CD8-positive, alpha-beta memory T cell (primary cell): ENCODE measurements around the gene PKHD1. TPM values are rescaled to one million over a fixed set of nuclear protein-coding genes. Genes with fewer than 3 reads are reported as not detected.

Experiments used
- CTCF ChIA-PET: fragments of 350-600 bp; sonication (Branson Sonifier 250); formaldehyde crosslinking; loops from one replicate; lab custom pipeline; 2021; ENCODE audit warnings: antibody characterized with exemption; lab: Charles Lee
- POLR2A ChIA-PET: fragments of 350-600 bp; sonication (Branson Sonifier 250); formaldehyde crosslinking; loops from one replicate; lab custom pipeline; 2021; ENCODE audit warnings: antibody characterized with exemption; lab: Charles Lee
- DNase-seq, 5 donors: peaks; one replicate each; pipeline versions ENCODE4 v3.0.0 to v3.0.0-alpha.2; 2020 to 2022; ENCODE audit warnings: mixed read lengths in 1 of 5
- H3K27ac ChIP-seq: one replicate; pipeline ENCODE4 v1.7.0; 2013; ENCODE audit warnings: low read depth, mild to moderate bottlenecking, low read length, moderate library complexity
- H3K27me3 ChIP-seq: 2 replicates; pipeline ENCODE4 v1.7.0; 2013; ENCODE audit warnings: low read length, mild to moderate bottlenecking; ENCODE audit not compliant: insufficient read depth, poor library complexity, severe bottlenecking
- H3K36me3 ChIP-seq: 2 replicates; pipeline ENCODE4 v1.7.0; 2013; ENCODE audit warnings: mild to moderate bottlenecking, low read length, moderate library complexity; ENCODE audit not compliant: insufficient read depth
- H3K4me1 ChIP-seq: 2 replicates; pipeline ENCODE4 v1.7.0; 2013; ENCODE audit warnings: mild to moderate bottlenecking, low read length, moderate library complexity; ENCODE audit not compliant: insufficient read depth
- H3K4me3 ChIP-seq: 2 replicates; pipeline ENCODE4 v1.7.0; 2013; ENCODE audit warnings: mild to moderate bottlenecking, low read length
- H3K9me3 ChIP-seq: 2 replicates; pipeline ENCODE4 v1.7.0; 2013; ENCODE audit warnings: mild to moderate bottlenecking, low read length
- H3K27ac Mint-ChIP-seq, 8 donors: one replicate each; pipeline ENCODE4 v1.8.0; 2020 to 2021; ENCODE audit warnings: mixed read lengths in 8 of 8, mild to moderate bottlenecking in 6 of 8, inconsistent platforms in 3 of 8, moderate library complexity in 3 of 8
- H3K27me3 Mint-ChIP-seq, 2 donors: one replicate each; pipeline ENCODE4 v1.8.0; 2020 to 2021; ENCODE audit warnings: mixed read lengths in 2 of 2, mild to moderate bottlenecking in 1 of 2, moderate library complexity in 1 of 2
- H3K36me3 Mint-ChIP-seq, 3 donors: one replicate each; pipeline ENCODE4 v1.8.0; 2020 to 2021; ENCODE audit warnings: mixed read lengths in 3 of 3, inconsistent platforms in 1 of 3, mild to moderate bottlenecking in 1 of 3
- H3K4me1 Mint-ChIP-seq, 3 donors: one replicate each; pipeline ENCODE4 v1.8.0; 2020 to 2021; ENCODE audit warnings: mixed read lengths in 3 of 3, inconsistent platforms in 1 of 3, mild to moderate bottlenecking in 1 of 3
- H3K4me3 Mint-ChIP-seq, 7 donors: one replicate each; pipeline ENCODE4 v1.8.0; 2020 to 2021; ENCODE audit warnings: mixed read lengths in 7 of 7, mild to moderate bottlenecking in 6 of 7, moderate library complexity in 4 of 7, inconsistent platforms in 2 of 7
- H3K9me3 Mint-ChIP-seq, 5 donors: one replicate each; pipeline ENCODE4 v1.8.0; 2020 to 2022; ENCODE audit warnings: mixed read lengths in 5 of 5, mild to moderate bottlenecking in 3 of 5, moderate library complexity in 2 of 5, inconsistent platforms in 1 of 5
- polyA plus RNA-seq: library from polyadenylated mRNA; unstranded; fragments of 300-500 nt; fragmentation: Illumina TruSeq; gene quantifications from one replicate; pipeline ENCODE4 v1.2.3, GENCODE V29; 2021
- total RNA-seq, 2 experiments: library from RNA; stranded (reverse); gene quantifications; one replicate each; pipeline ENCODE4 v1.2.3, GENCODE V29; 2021

Gene PKHD1
- total and polyA plus RNA-seq, 3 experiments from 2014 or later, result not detected

DNA sequence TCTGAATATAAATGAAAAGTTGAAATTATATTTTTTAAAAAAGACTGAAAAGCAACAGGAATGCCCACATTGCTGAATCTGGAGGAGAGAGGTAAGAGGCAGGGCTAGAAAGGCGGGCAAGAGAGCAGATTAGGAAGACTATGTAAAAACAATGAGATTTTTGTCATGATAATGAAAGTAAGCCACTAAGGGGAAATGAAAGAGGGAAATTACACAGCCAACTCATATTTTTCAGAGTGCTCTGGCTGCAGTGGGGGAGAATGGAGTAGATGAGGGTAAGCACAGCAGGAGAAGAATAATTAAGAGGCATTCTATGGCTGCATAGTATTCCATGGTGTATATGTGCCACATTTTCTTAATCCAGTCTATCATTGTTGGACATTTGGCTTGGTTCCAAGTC lies 281.9 kb downstream of the PKHD1 start:
- H3K9me3 Mint-ChIP-seq, result peaks cover 3 to 8% (median 4%) of the 10 kb centered on the region in 5 donors
- CTCF ChIA-PET, result no interaction called here

DNA sequence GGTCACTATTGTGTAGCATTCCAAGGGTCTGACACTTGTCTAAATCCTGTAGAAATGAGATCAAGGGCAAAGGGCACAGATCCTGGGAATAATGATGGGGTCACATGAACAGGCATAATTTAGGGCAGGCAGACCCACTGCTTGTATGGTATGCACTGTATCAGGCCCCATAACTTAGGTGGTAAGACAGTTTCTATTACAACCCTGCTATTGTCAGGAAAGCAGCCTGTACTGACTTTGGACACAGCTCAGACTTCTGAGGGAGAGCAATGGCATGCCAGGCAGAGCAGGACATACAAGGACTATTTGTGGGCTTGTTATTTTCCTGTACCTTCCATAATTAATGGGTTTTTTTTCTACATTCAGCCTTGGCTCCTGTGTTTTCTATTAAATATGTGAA lies 286.8 kb downstream of the PKHD1 start:
- Histone ChIP-seq H3K36me3 (no peaks in the 10 kb centered on the region), H3K4me3 (no peak overlapping the region), H3K4me1 (no peaks in the 10 kb centered on the region), H3K27ac (no peak overlapping the region), H3K27me3 (no peaks in the 10 kb centered on the region), H3K9me3 (no peaks in the 10 kb centered on the region)
- Mint-ChIP-seq H3K27ac (no peak overlapping the region), H3K9me3 (peaks cover 11 to 25% (median 17%) of the 10 kb centered on the region in 5 donors), H3K36me3 (no peaks in the 10 kb centered on the region), H3K4me3 (no peak overlapping the region), H3K4me1 (no peaks in the 10 kb centered on the region), H3K27me3 (no peaks in the 10 kb centered on the region)
- no peak for DNase-seq
- ChIA-PET CTCF (no interaction called here), POLR2A (no interaction called here)

More for the DNA sequence above, 281.9 kb downstream of the PKHD1 start:
- Mint-ChIP-seq H3K36me3 (no peaks in the 10 kb centered on the region), H3K4me1 (no peaks in the 10 kb centered on the region), H3K27ac (no peak overlapping the region), H3K4me3 (no peak overlapping the region), H3K27me3 (no peaks in the 10 kb centered on the region)
- no peak overlapping the region for H3K27ac ChIP-seq
- H3K36me3 ChIP-seq, result no peaks in the 10 kb centered on the region
- POLR2A ChIA-PET, result no interaction called here
- no peaks in the 10 kb centered on the region for H3K9me3 ChIP-seq
- H3K4me3 ChIP-seq, result no peak overlapping the region
- no peaks in the 10 kb centered on the region for H3K4me1 ChIP-seq
- no peaks in the 10 kb centered on the region for H3K27me3 ChIP-seq
- no peak for DNase-seq

DNA sequence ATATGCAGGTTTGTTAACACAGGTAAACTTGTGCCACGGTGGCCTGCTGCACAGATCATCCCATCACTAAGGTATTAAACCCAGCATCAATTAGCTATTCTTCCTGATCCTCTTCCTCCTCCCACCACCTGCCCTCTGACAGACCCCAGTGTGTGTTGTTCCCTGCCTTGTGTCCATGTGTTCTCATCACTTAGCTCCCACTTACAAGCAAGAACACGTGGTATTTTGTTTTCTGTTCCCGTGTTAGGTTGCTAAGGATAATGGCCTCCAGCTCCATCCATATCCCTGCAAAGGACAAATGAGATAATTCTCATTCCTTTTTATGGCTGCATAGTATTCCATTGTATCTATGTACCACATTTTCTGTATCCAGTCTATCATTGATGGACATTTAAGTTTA lies 294.0 kb downstream of the PKHD1 start:
- POLR2A ChIA-PET, result no interaction called here
- Mint-ChIP-seq H3K9me3 (peaks cover 10 to 22% (median 17%) of the 10 kb centered on the region in 5 donors), H3K4me3 (no peak overlapping the region), H3K36me3 (no peaks in the 10 kb centered on the region), H3K27me3 (no peaks in the 10 kb centered on the region), H3K4me1 (no peaks in the 10 kb centered on the region), H3K27ac (no peak overlapping the region)
- H3K27me3 ChIP-seq, result no peaks in the 10 kb centered on the region
- no peaks in the 10 kb centered on the region for H3K36me3 ChIP-seq
- no peaks in the 10 kb centered on the region for H3K9me3 ChIP-seq
- no peaks in the 10 kb centered on the region for H3K4me1 ChIP-seq
- H3K27ac ChIP-seq, result no peak overlapping the region
- DNase-seq, result no peak
- CTCF ChIA-PET, result no interaction called here
- H3K4me3 ChIP-seq, result no peak overlapping the region

DNA sequence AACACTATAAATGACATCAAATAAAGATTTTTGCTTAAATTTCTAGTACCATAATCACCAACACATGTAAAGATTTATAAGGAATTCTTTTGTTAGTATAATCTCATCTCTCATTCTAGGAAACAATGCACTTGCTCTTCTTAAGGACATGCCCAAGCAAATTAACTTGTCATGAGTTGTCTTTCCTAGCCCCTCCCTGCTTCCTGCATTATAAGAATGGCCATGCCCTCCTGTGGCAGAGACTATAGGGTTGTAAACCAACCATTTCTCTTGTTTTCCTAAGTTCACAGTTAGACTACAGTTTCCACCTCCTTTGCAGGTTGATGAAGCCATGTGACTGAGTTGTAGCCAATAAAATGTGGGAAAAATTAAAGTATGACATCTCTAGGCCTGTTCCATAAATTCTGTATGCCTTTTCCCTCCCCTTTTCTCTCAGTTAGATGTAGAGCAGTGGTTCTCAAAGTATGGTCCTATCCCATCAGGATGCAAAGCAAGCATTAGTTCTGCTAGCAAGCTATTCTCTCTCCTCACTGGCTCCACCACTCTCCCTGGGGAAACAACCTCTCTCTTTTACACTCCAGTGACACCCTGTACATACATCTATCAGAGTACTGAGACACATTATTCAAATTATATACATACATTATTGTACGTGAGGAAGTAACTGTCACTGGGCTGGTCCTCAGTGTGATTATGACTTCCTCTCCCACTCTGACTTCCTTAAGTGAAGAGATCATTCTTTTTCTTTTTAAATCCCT lies 295.0 kb downstream of the PKHD1 start:
- Histone ChIP-seq H3K27ac (no peak overlapping the region), H3K36me3 (no peaks in the 10 kb centered on the region), H3K4me3 (no peak overlapping the region), H3K9me3 (no peaks in the 10 kb centered on the region), H3K27me3 (no peaks in the 10 kb centered on the region), H3K4me1 (no peaks in the 10 kb centered on the region)
- Mint-ChIP-seq H3K27ac (no peak overlapping the region), H3K9me3 (peaks cover 10 to 16% (median 14%) of the 10 kb centered on the region in 5 donors), H3K4me1 (no peaks in the 10 kb centered on the region), H3K27me3 (no peaks in the 10 kb centered on the region), H3K36me3 (no peaks in the 10 kb centered on the region), H3K4me3 (no peak overlapping the region)
- CTCF ChIA-PET, result no interaction called here
- DNase-seq, result no peak
- POLR2A ChIA-PET, result no interaction called here

DNA sequence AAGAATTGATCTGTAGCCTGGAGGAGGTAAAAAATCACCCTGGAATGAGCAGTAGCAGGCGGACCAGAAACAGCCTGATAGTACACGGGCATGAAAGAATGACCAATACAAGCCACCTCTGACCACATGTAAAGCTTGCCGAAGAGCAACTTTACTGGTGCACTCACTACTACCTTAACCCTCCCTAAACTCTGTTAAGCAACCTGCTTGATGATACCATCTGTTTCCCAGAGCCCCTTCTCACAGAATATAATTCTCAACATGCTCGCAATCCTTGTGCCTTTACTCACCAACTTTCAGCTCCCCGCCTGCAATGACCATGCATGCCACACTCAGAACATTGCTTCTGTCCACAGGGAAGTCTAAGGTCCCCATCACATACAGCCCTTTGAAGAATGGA lies 296.5 kb downstream of the PKHD1 start:
- Mint-ChIP-seq H3K27ac (no peak overlapping the region), H3K4me3 (no peak overlapping the region), H3K27me3 (no peaks in the 10 kb centered on the region), H3K9me3 (peaks cover 3 to 8% (median 5%) of the 10 kb centered on the region in 5 donors), H3K36me3 (no peaks in the 10 kb centered on the region), H3K4me1 (no peaks in the 10 kb centered on the region)
- ChIA-PET POLR2A (no interaction called here), CTCF (no interaction called here)
- Histone ChIP-seq H3K9me3 (no peaks in the 10 kb centered on the region), H3K36me3 (no peaks in the 10 kb centered on the region), H3K27ac (no peak overlapping the region), H3K4me3 (no peak overlapping the region), H3K27me3 (no peaks in the 10 kb centered on the region), H3K4me1 (no peaks in the 10 kb centered on the region)
- no peak for DNase-seq

DNA sequence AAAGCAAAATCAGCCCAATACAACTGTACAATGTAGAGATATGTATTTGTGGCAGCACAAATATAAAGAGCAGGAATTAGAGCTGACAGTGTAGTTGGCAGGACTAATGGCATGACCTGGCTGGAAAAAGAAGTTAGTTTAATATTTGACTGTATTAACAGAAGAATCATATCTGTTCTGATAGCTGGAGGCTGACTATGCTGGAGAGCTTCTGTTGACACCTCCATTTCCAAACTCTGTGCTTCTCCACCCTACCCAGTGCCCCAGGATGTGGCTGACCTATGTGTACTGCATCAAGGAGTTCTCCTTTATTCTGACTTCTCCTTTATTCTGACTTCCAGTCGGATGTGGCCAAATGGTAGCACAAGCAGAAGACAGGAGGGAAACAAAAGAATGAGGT lies 299.3 kb downstream of the PKHD1 start:
- Histone ChIP-seq H3K4me1 (no peaks in the 10 kb centered on the region), H3K27ac (no peak overlapping the region), H3K36me3 (no peaks in the 10 kb centered on the region), H3K27me3 (no peaks in the 10 kb centered on the region), H3K4me3 (no peak overlapping the region), H3K9me3 (no peaks in the 10 kb centered on the region)
- ChIA-PET CTCF (no interaction called here), POLR2A (no interaction called here)
- no peak for DNase-seq
- Mint-ChIP-seq H3K27me3 (no peaks in the 10 kb centered on the region), H3K27ac (no peak overlapping the region), H3K9me3 (peaks cover 0 to 5% (median 1%) of the 10 kb centered on the region in 5 donors), H3K4me3 (no peak overlapping the region), H3K36me3 (no peaks in the 10 kb centered on the region), H3K4me1 (no peaks in the 10 kb centered on the region)

DNA sequence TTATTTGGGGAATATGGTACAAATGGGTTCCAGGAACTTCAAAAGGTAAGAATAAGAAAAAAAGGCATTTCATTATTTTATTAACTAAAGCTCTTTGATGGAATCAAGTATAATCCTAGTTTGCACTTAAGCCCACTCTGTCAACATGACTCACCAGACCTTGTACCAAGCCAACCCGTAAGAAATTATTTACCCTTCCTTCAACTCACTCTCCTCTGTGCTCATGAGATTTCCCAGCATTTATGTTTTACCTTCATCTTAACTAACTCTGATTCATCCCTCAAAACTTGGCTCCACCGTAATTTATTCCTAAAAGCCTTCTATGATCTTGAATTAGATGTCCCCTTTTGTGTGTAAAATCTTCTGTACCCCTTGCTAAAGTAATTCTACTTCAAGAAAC lies 308.7 kb downstream of the PKHD1 start:
- CTCF ChIA-PET, result no interaction called here
- POLR2A ChIA-PET, result no interaction called here
- H3K36me3 ChIP-seq, result no peaks in the 10 kb centered on the region
- Mint-ChIP-seq H3K9me3 (peaks cover 0 to 7% (median 1%) of the 10 kb centered on the region in 5 donors), H3K36me3 (no peaks in the 10 kb centered on the region), H3K4me3 (no peak overlapping the region), H3K27ac (no peak overlapping the region), H3K27me3 (no peaks in the 10 kb centered on the region), H3K4me1 (no peaks in the 10 kb centered on the region)
- H3K4me3 ChIP-seq, result no peak overlapping the region
- H3K27me3 ChIP-seq, result no peaks in the 10 kb centered on the region
- H3K4me1 ChIP-seq, result no peaks in the 10 kb centered on the region
- no peak for DNase-seq
- H3K27ac ChIP-seq, result no peak overlapping the region
- no peaks in the 10 kb centered on the region for H3K9me3 ChIP-seq

DNA sequence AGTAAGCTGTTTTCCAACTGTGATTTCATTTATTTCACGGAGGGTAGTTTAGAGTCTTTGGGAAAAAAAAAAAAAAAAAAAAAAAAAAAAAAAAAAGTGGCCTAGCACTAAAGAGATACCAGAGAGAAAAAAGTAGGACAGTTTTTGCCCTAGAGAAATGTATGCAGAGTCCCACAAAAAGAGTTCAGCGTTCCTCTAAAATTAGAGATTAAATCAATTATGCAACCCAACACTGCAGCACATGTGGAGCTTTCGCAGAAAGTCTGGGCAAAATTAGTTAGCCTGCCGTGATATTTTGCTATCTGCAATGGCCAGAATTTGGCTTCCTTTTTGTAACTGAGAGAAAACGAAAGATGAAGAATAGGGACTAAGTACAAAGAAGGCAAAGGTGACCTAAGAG lies 309.8 kb downstream of the PKHD1 start:
- H3K4me3 Mint-ChIP-seq, result no peak overlapping the region
- peak overlapping the region in 1 of 8 donors; percentile 50 for H3K27ac Mint-ChIP-seq
- Histone ChIP-seq H3K4me3 (no peak overlapping the region), H3K4me1 (no peaks in the 10 kb centered on the region), H3K9me3 (no peaks in the 10 kb centered on the region), H3K36me3 (no peaks in the 10 kb centered on the region), H3K27ac (no peak overlapping the region), H3K27me3 (no peaks in the 10 kb centered on the region)
- POLR2A ChIA-PET, result no interaction called here
- no peaks in the 10 kb centered on the region for H3K27me3 Mint-ChIP-seq
- peaks cover 0 to 6% (median 1%) of the 10 kb centered on the region in 5 donors for H3K9me3 Mint-ChIP-seq
- CTCF ChIA-PET, result interaction anchor here (0.7 kb wide), 1 partner anchor 18 kb away, joined by 3 read pairs; no protein-coding TSS in a partner anchor
- no peaks in the 10 kb centered on the region for H3K4me1 Mint-ChIP-seq
- DNase-seq, result no peak
- no peaks in the 10 kb centered on the region for H3K36me3 Mint-ChIP-seq
